Neural progenitor cell (in vitro differentiated cells): Measurements from ENCODE around the gene PEX10.

Experiments used
- EZH2 ChIP-seq: fragments of 200-600 bp; sonication (generic); IDR thresholded peaks from 2 replicates; pipeline ENCODE4 v1.6.1; 2017; ENCODE audit warnings: antibody characterized with exemption, mild to moderate bottlenecking, moderate library complexity
- TF ChIP-seq, protein P1 (sequence below): fragments of 200-600 bp; sonication (generic); IDR thresholded peaks from 2 replicates; pipeline ENCODE4 v1.5.1; 2017; ENCODE audit warnings: antibody characterized with exemption, mild to moderate bottlenecking

- TF ChIP-seq, protein P1, sequence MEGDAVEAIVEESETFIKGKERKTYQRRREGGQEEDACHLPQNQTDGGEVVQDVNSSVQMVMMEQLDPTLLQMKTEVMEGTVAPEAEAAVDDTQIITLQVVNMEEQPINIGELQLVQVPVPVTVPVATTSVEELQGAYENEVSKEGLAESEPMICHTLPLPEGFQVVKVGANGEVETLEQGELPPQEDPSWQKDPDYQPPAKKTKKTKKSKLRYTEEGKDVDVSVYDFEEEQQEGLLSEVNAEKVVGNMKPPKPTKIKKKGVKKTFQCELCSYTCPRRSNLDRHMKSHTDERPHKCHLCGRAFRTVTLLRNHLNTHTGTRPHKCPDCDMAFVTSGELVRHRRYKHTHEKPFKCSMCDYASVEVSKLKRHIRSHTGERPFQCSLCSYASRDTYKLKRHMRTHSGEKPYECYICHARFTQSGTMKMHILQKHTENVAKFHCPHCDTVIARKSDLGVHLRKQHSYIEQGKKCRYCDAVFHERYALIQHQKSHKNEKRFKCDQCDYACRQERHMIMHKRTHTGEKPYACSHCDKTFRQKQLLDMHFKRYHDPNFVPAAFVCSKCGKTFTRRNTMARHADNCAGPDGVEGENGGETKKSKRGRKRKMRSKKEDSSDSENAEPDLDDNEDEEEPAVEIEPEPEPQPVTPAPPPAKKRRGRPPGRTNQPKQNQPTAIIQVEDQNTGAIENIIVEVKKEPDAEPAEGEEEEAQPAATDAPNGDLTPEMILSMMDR, result no peak
- TF ChIP-seq EZH2, result no peak
Measured at GRCh38 chr1:2425892-2426291, 13.5 kb upstream of the PEX10 start.
